ENCODE measurements around the gene LRP6. TPM values are rescaled to one million over a fixed set of nuclear protein-coding genes. Genes with fewer than 3 reads are reported as not detected.
"Not testable (repeated sequence)": the region's sequence is repeated elsewhere in the genome, so short reads cannot be mapped to it uniquely, and the experiment has no call there.

The LRP6 gene
- polyA plus RNA-seq, 1 donor (not counting 4 experiments of a cell fraction or from before 2014, with no cell fraction given): 13.0 TPM

DNA sequence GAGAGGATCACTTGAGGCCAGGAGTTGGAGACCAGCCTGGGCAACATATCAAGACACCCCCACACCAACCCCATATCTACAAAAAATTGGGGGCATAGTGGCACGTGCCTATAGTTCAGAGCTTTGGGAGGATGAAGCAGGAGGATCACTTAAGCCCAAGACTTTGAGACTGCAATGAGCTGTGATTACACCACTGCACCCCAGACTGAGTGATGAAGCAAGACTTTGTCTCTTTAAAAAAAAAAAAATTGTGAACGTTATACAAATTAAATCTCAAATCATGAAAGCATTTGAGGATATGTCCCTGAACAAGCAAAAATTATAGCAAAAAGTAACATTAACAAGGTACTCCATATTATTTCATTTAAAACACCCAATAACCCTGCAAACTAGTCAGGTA is 2.9 kb downstream of the LRP6 start:
- DNase-seq (ENCODE audit: low read depth, low spot score): no peak
- H3K27ac ChIP-seq (ENCODE audit: control insufficient read depth, insufficient read depth, low read length): no peak overlapping the region
- no peak overlapping the region for H3K9ac ChIP-seq (ENCODE audit: control insufficient read depth, extremely low read depth, insufficient read depth, low read length)
- H3K4me2 ChIP-seq (ENCODE audit: control insufficient read depth, extremely low read depth, insufficient read depth, low read depth, low read length): no peak overlapping the region
- H3K4me3 ChIP-seq (ENCODE audit: control insufficient read depth in 2 of 3, extremely low read depth in 1 of 3, insufficient read depth in 2 of 3, low read depth in 1 of 3, low read length in 3 of 3): no peak overlapping the region
- no peak for FAIRE-seq
- no peaks in the 10 kb centered on the region for H3K9me3 ChIP-seq (ENCODE audit: control insufficient read depth, low read depth, low read length)
- peaks cover 66% of the 10 kb centered on the region for H3K79me2 ChIP-seq (ENCODE audit: control insufficient read depth, insufficient read depth, low read length)
- no peaks in the 10 kb centered on the region for H3K9me1 ChIP-seq (ENCODE audit: control insufficient read depth, extremely low read depth, insufficient read depth, low read length)
- H4K20me1 ChIP-seq (ENCODE audit: control insufficient read depth, extremely low read depth, insufficient read depth, low read length): no peaks in the 10 kb centered on the region
- no peaks in the 10 kb centered on the region for H3K36me3 ChIP-seq (ENCODE audit: control insufficient read depth in 2 of 2, extremely low read depth in 1 of 2, insufficient read depth in 2 of 2, low read length in 2 of 2)
- dilution Hi-C loops (cut with MboI; ENCODE audit: extremely low pct_ligation_motif_present, low sequenced_read_pairs): no loop called here
- H2AFZ ChIP-seq (ENCODE audit: control insufficient read depth, low read length): no peak overlapping the region
- TF ChIP-seq, protein P1, sequence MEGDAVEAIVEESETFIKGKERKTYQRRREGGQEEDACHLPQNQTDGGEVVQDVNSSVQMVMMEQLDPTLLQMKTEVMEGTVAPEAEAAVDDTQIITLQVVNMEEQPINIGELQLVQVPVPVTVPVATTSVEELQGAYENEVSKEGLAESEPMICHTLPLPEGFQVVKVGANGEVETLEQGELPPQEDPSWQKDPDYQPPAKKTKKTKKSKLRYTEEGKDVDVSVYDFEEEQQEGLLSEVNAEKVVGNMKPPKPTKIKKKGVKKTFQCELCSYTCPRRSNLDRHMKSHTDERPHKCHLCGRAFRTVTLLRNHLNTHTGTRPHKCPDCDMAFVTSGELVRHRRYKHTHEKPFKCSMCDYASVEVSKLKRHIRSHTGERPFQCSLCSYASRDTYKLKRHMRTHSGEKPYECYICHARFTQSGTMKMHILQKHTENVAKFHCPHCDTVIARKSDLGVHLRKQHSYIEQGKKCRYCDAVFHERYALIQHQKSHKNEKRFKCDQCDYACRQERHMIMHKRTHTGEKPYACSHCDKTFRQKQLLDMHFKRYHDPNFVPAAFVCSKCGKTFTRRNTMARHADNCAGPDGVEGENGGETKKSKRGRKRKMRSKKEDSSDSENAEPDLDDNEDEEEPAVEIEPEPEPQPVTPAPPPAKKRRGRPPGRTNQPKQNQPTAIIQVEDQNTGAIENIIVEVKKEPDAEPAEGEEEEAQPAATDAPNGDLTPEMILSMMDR (optimal IDR thresholded peaks at IDR 0.05 in 1 of 3, IDR thresholded peaks at IDR 0.05 in 1 of 3, conservative IDR thresholded peaks at IDR 0.05 in 1 of 3; ENCODE audit: extremely low read depth in 1 of 3, insufficient read depth in 2 of 3, low read length in 3 of 3): no peak
- no peaks in the 10 kb centered on the region for H3K27me3 ChIP-seq (ENCODE audit: control insufficient read depth, extremely low read depth, insufficient read depth, low read length)
- H3K4me1 ChIP-seq (ENCODE audit: control insufficient read depth, extremely low read depth, insufficient read depth, low read length): peaks cover 6% of the 10 kb centered on the region

DNA sequence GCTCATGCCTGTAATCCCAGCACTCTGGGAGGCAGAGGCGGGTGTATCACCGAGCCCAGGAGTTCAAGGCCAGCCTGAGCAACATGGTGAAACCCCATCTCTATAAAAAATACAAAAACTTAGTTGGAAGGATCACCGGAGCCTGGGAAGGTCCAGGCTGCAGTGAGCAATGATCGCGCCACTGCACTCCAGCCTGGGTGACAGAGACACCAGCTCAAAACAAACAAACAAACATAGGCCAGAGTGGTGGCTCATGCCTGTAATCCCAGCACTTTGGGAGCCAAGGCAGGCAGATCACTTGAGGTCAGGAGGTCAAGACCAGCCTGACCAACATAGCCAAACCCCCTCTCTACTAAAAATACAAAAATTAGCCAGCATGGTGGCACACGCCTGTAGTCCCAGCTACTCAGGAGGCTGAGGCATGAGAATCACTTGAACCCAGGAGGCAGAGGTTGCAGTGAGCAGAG is 10.5 kb downstream of the LRP6 start:
- H3K4me1 ChIP-seq (ENCODE audit: control insufficient read depth, extremely low read depth, insufficient read depth, low read length); DNase-seq (ENCODE audit: low read depth, low spot score); H3K4me2 ChIP-seq (ENCODE audit: control insufficient read depth, extremely low read depth, insufficient read depth, low read depth, low read length); H3K27ac ChIP-seq (ENCODE audit: control insufficient read depth, insufficient read depth, low read length); H3K36me3 ChIP-seq (ENCODE audit: control insufficient read depth in 2 of 2, extremely low read depth in 1 of 2, insufficient read depth in 2 of 2, low read length in 2 of 2); H3K27me3 ChIP-seq (ENCODE audit: control insufficient read depth, extremely low read depth, insufficient read depth, low read length); H4K20me1 ChIP-seq (ENCODE audit: control insufficient read depth, extremely low read depth, insufficient read depth, low read length); H2AFZ ChIP-seq (ENCODE audit: control insufficient read depth, low read length); H3K9ac ChIP-seq (ENCODE audit: control insufficient read depth, extremely low read depth, insufficient read depth, low read length); FAIRE-seq; H3K4me3 ChIP-seq (ENCODE audit: control insufficient read depth in 2 of 3, extremely low read depth in 1 of 3, insufficient read depth in 2 of 3, low read depth in 1 of 3, low read length in 3 of 3); H3K9me1 ChIP-seq (ENCODE audit: control insufficient read depth, extremely low read depth, insufficient read depth, low read length); H3K9me3 ChIP-seq (ENCODE audit: control insufficient read depth, low read depth, low read length); dilution Hi-C loops (cut with MboI; ENCODE audit: extremely low pct_ligation_motif_present, low sequenced_read_pairs): not testable (repeated sequence)
- peaks cover 55% of the 10 kb centered on the region for H3K79me2 ChIP-seq (ENCODE audit: control insufficient read depth, insufficient read depth, low read length)

DNA sequence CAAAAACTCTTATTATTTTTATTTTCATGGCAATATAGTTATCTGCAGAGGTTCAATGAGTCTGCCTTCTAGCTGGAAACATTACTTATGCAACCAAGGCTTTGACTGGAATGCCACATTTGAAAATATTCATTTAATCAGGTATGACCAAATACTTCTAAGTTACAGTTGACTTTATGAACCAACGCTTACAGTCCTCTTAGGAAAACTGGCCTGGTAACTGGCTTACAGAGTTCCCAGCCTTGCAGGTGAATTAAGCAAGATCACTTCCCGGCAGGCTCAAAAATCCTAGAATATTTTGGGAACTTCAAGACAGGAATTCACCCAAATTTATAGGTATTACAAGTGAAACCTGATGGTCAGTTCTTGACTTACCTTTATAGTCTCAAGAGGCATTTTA is 12.3 kb downstream of the LRP6 start:
- H3K4me1 ChIP-seq (ENCODE audit: control insufficient read depth, extremely low read depth, insufficient read depth, low read length): no peaks in the 10 kb centered on the region
- no peak overlapping the region for H3K9ac ChIP-seq (ENCODE audit: control insufficient read depth, extremely low read depth, insufficient read depth, low read length)
- H2AFZ ChIP-seq (ENCODE audit: control insufficient read depth, low read length): no peak overlapping the region
- DNase-seq (ENCODE audit: low read depth, low spot score): no peak
- H3K36me3 ChIP-seq (ENCODE audit: control insufficient read depth in 2 of 2, extremely low read depth in 1 of 2, insufficient read depth in 2 of 2, low read length in 2 of 2): no peaks in the 10 kb centered on the region
- H4K20me1 ChIP-seq (ENCODE audit: control insufficient read depth, extremely low read depth, insufficient read depth, low read length): no peaks in the 10 kb centered on the region
- no peaks in the 10 kb centered on the region for H3K9me1 ChIP-seq (ENCODE audit: control insufficient read depth, extremely low read depth, insufficient read depth, low read length)
- no peaks in the 10 kb centered on the region for H3K9me3 ChIP-seq (ENCODE audit: control insufficient read depth, low read depth, low read length)
- no peak for FAIRE-seq
- no peak overlapping the region for H3K27ac ChIP-seq (ENCODE audit: control insufficient read depth, insufficient read depth, low read length)
- no peak overlapping the region for H3K4me3 ChIP-seq (ENCODE audit: control insufficient read depth in 2 of 3, extremely low read depth in 1 of 3, insufficient read depth in 2 of 3, low read depth in 1 of 3, low read length in 3 of 3)
- TF ChIP-seq EZH2 (IDR thresholded peaks at IDR 0.05; ENCODE audit: low read length): no peak
- TF ChIP-seq, protein P1 (optimal IDR thresholded peaks at IDR 0.05 in 1 of 3, IDR thresholded peaks at IDR 0.05 in 1 of 3, conservative IDR thresholded peaks at IDR 0.05 in 1 of 3; ENCODE audit: extremely low read depth in 1 of 3, insufficient read depth in 2 of 3, low read length in 3 of 3): no peak
- dilution Hi-C loops (cut with MboI; ENCODE audit: extremely low pct_ligation_motif_present, low sequenced_read_pairs): no loop called here
- peaks cover 48% of the 10 kb centered on the region for H3K79me2 ChIP-seq (ENCODE audit: control insufficient read depth, insufficient read depth, low read length)
- no peak overlapping the region for H3K4me2 ChIP-seq (ENCODE audit: control insufficient read depth, extremely low read depth, insufficient read depth, low read depth, low read length)
- H3K27me3 ChIP-seq (ENCODE audit: control insufficient read depth, extremely low read depth, insufficient read depth, low read length): no peaks in the 10 kb centered on the region
